ENCODE results near the gene TTLL8.

DNA sequence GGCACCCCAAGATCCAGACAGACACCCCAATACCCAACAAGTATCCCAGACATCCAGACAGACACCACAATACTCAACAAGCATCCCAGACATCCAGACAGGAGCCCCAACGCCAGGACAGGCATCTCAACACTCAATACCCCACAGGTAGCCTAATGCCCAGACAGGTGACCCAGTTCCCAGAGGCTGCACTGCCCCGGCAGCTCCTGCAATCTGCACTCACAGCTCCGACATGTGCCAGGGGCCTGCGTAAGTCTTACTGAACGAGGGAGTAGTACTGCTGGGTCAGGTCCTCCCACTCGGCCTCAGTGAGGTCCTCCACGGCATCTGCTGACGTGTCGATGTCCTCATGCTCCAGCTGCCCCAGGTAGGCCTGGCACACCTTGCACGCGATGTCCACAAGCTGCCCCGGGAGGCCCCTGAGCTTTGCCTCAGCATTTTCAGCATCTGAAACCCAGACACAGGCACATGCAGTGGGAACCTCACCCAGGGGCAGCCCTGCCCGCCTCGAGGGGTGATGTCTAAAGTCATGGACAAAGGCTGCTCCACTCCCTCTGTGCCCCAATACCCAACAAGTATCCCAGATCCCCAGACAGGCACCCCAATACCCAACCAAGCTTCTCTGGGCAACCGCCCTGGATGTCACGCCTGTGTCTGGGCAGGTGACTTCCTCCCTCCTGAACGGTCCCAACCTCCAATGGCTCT lies 16.6 kb downstream of the TTLL8 start:
- TF ChIP-seq, protein P1, sequence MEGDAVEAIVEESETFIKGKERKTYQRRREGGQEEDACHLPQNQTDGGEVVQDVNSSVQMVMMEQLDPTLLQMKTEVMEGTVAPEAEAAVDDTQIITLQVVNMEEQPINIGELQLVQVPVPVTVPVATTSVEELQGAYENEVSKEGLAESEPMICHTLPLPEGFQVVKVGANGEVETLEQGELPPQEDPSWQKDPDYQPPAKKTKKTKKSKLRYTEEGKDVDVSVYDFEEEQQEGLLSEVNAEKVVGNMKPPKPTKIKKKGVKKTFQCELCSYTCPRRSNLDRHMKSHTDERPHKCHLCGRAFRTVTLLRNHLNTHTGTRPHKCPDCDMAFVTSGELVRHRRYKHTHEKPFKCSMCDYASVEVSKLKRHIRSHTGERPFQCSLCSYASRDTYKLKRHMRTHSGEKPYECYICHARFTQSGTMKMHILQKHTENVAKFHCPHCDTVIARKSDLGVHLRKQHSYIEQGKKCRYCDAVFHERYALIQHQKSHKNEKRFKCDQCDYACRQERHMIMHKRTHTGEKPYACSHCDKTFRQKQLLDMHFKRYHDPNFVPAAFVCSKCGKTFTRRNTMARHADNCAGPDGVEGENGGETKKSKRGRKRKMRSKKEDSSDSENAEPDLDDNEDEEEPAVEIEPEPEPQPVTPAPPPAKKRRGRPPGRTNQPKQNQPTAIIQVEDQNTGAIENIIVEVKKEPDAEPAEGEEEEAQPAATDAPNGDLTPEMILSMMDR (IDR thresholded peaks at IDR 0.05): no peak
- no peak for TF ChIP-seq POLR2A (IDR thresholded peaks at IDR 0.05)
